ENCODE data around the gene ELOVL3. TPM values are rescaled to one million over a fixed set of nuclear protein-coding genes. Genes with fewer than 3 reads are reported as not detected.

Gene ELOVL3
- polyA plus RNA-seq, 1 donor (not counting 4 experiments of a cell fraction or from before 2014, with no cell fraction given): 0.26 TPM

DNA sequence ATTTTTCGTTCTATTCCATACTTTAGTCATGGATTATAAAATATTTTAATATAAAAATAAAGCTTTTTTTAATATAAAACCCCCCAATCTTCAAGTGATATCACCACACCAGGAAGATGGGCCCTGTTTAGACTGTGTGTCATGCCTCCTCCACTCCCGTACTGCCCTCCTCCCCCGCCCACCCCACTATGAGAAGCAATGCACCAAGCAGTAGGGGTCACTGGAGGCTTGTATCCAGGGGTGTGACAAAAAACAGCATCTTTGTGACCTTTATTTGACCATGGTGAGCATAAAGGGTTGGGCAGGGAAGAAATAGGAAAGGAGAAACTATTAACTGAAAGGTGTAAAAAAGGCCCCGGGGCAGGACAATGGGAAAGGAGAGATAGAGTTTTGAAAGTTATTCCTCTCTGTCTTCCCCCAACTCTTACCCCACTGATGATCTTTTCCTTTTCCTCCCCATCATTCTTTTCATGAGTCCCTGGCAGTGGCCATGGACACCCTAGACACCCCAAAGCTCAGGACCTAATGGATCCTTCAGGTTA, 11.7 kb downstream of the ELOVL3 start:
- DNase-seq (ENCODE audit: low read depth, low spot score) (no peak), FAIRE-seq (no peak)
- dilution Hi-C loops (cut with MboI; ENCODE audit: extremely low pct_ligation_motif_present, low sequenced_read_pairs): no loop called here

DNA sequence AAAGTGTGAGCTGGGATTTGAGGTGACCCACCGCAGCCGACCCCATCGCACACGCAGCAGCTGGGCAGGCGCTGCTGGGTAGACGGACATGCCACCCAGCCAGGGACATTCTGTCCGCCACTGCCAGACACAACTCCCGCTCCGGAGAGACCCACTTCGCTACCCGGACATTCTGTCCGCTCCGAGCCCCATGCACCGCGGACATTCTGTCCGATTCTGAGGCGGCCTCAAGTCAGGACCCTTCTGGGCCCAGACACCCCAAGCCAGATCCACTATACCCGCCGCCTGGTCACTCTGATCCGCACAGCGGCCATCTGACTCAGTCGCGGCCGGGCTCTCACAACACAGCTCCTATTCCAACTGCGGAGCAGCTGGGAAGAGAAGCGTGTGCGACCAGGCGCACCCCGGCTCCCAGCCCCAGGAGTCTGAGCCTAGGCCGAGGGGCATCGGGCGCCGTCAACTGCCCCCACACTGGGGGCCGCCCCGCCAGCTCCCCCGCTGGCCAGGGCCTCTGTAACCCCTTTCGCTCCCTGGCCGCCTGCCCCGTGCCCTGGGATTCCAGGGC, 14.4 kb downstream of the ELOVL3 start:
- Histone ChIP-seq H3K79me2 (ENCODE audit: control insufficient read depth, insufficient read depth, low read length) (peaks cover under 1% of the 10 kb centered on the region), H3K4me2 (ENCODE audit: control insufficient read depth, extremely low read depth, insufficient read depth, low read depth, low read length) (peak overlapping the region; percentile 92), H3K9me1 (ENCODE audit: control insufficient read depth, extremely low read depth, insufficient read depth, low read length) (no peaks in the 10 kb centered on the region), H2AFZ (ENCODE audit: control insufficient read depth, low read length) (no peak overlapping the region), H3K9me3 (ENCODE audit: control insufficient read depth, low read depth, low read length) (no peaks in the 10 kb centered on the region), H3K27me3 (ENCODE audit: control insufficient read depth, extremely low read depth, insufficient read depth, low read length) (peaks cover 13% of the 10 kb centered on the region), H3K4me3 (ENCODE audit: control insufficient read depth in 2 of 3, extremely low read depth in 1 of 3, insufficient read depth in 2 of 3, low read depth in 1 of 3, low read length in 3 of 3) (peak overlapping the region in 1 of 3 experiments; percentile 74), H3K4me1 (ENCODE audit: control insufficient read depth, extremely low read depth, insufficient read depth, low read length) (peaks cover 26% of the 10 kb centered on the region), H3K36me3 (ENCODE audit: control insufficient read depth in 2 of 2, extremely low read depth in 1 of 2, insufficient read depth in 2 of 2, low read length in 2 of 2) (no peaks in the 10 kb centered on the region), H4K20me1 (ENCODE audit: control insufficient read depth, extremely low read depth, insufficient read depth, low read length) (no peaks in the 10 kb centered on the region), H3K9ac (ENCODE audit: control insufficient read depth, extremely low read depth, insufficient read depth, low read length) (no peak overlapping the region), H3K27ac (ENCODE audit: control insufficient read depth, insufficient read depth, low read length) (no peak overlapping the region)
- dilution Hi-C loops (cut with MboI; ENCODE audit: extremely low pct_ligation_motif_present, low sequenced_read_pairs): no loop called here
- DNase-seq (ENCODE audit: low read depth, low spot score): no peak
- TF ChIP-seq EZH2 (IDR thresholded peaks at IDR 0.05; ENCODE audit: low read length): no peak
- TF ChIP-seq, protein P1, sequence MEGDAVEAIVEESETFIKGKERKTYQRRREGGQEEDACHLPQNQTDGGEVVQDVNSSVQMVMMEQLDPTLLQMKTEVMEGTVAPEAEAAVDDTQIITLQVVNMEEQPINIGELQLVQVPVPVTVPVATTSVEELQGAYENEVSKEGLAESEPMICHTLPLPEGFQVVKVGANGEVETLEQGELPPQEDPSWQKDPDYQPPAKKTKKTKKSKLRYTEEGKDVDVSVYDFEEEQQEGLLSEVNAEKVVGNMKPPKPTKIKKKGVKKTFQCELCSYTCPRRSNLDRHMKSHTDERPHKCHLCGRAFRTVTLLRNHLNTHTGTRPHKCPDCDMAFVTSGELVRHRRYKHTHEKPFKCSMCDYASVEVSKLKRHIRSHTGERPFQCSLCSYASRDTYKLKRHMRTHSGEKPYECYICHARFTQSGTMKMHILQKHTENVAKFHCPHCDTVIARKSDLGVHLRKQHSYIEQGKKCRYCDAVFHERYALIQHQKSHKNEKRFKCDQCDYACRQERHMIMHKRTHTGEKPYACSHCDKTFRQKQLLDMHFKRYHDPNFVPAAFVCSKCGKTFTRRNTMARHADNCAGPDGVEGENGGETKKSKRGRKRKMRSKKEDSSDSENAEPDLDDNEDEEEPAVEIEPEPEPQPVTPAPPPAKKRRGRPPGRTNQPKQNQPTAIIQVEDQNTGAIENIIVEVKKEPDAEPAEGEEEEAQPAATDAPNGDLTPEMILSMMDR (optimal IDR thresholded peaks at IDR 0.05 in 1 of 3, IDR thresholded peaks at IDR 0.05 in 1 of 3, conservative IDR thresholded peaks at IDR 0.05 in 1 of 3; ENCODE audit: extremely low read depth in 1 of 3, insufficient read depth in 2 of 3, low read length in 3 of 3): no peak
- no peak for FAIRE-seq

More for the DNA sequence above, 11.7 kb downstream of the ELOVL3 start:
- H3K27me3 ChIP-seq (ENCODE audit: control insufficient read depth, extremely low read depth, insufficient read depth, low read length): peaks cover 13% of the 10 kb centered on the region
- H3K9me3 ChIP-seq (ENCODE audit: control insufficient read depth, low read depth, low read length): no peaks in the 10 kb centered on the region
- H3K4me2 ChIP-seq (ENCODE audit: control insufficient read depth, extremely low read depth, insufficient read depth, low read depth, low read length): no peak overlapping the region
- no peak overlapping the region for H3K27ac ChIP-seq (ENCODE audit: control insufficient read depth, insufficient read depth, low read length)
- H3K36me3 ChIP-seq (ENCODE audit: control insufficient read depth in 2 of 2, extremely low read depth in 1 of 2, insufficient read depth in 2 of 2, low read length in 2 of 2): no peaks in the 10 kb centered on the region
- no peaks in the 10 kb centered on the region for H4K20me1 ChIP-seq (ENCODE audit: control insufficient read depth, extremely low read depth, insufficient read depth, low read length)
- H3K4me3 ChIP-seq (ENCODE audit: control insufficient read depth in 2 of 3, extremely low read depth in 1 of 3, insufficient read depth in 2 of 3, low read depth in 1 of 3, low read length in 3 of 3): no peak overlapping the region
- TF ChIP-seq EZH2 (IDR thresholded peaks at IDR 0.05; ENCODE audit: low read length): no peak
- H2AFZ ChIP-seq (ENCODE audit: control insufficient read depth, low read length): no peak overlapping the region
- H3K4me1 ChIP-seq (ENCODE audit: control insufficient read depth, extremely low read depth, insufficient read depth, low read length): peaks cover 15% of the 10 kb centered on the region
- no peaks in the 10 kb centered on the region for H3K79me2 ChIP-seq (ENCODE audit: control insufficient read depth, insufficient read depth, low read length)
- H3K9ac ChIP-seq (ENCODE audit: control insufficient read depth, extremely low read depth, insufficient read depth, low read length): no peak overlapping the region
- H3K9me1 ChIP-seq (ENCODE audit: control insufficient read depth, extremely low read depth, insufficient read depth, low read length): no peaks in the 10 kb centered on the region

Measured in keratinocyte (primary cell).